NT2/D1 (cell line): Measurements from ENCODE around the gene GJA5.

Experiments
- SUZ12 ChIP-seq: IDR thresholded peaks from 2 replicates; pipeline ENCODE4 v1.6.1; 2011; ENCODE audit not compliant: insufficient read length, insufficient read depth; ENCODE audit errors: extremely low read depth
- ZNF274 ChIP-seq: IDR thresholded peaks from 2 replicates; pipeline ENCODE4 v1.6.1; 2011; ENCODE audit warnings: mild to moderate bottlenecking, low read depth, low read length

DNA sequence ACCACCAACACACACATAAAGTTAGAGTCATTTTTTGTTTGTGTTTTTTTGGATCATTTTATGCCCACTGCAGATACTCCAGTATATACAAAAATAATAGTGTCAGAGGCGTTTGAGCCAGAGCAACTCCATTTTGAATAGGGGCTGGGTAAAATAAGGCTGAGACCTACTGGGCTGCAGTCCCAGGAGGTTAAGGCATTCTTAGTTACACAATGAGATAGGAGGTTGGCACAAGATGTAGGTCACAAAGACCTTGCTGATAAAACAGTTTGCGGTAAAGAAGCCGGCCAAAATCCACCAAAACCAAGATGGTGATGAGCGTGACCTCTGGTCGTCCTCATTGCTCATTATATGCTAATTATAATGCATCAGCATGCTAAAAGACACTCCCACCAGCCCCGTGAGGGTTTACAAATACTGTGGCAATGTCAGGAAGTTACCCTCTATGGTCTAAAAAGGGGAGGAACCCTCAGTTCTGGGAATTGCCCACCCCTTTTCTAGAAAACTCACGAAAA lies 40.6 kb downstream of the GJA5 start:
- TF ChIP-seq SUZ12 (no peak), ZNF274 (no peak)
